Body of pancreas (tissue), 4 donors: ENCODE measurements around the gene RAB6A. TPM values are rescaled to one million over a fixed set of nuclear protein-coding genes. Genes with fewer than 3 reads are reported as not detected.

Source experiments
- ATAC-seq: fragments of 150-250 bp; one replicate; pipeline ENCODE4 v1.9.1; 2016
- DNase-seq, 4 donors: peaks; one replicate each; pipeline ENCODE4 v3.0.0-alpha.2; 2019
- H3K27ac ChIP-seq, 4 donors: fragments of 200-600 bp; sonication (generic); 1 replicate in 3 of 4; 2 replicates in 1 of 4; pipeline versions ENCODE4 v1.5.1 to v1.6.1; 2016 to 2019; ENCODE audit warnings: mild to moderate bottlenecking in 1 of 4, mixed read lengths in 1 of 4, moderate library complexity in 1 of 4
- H3K27me3 ChIP-seq, 2 donors: fragments of 200-600 bp; sonication (generic); one replicate each; pipeline ENCODE4 v1.6.0; 2016; ENCODE audit warnings: mild to moderate bottlenecking in 1 of 2
- H3K36me3 ChIP-seq, 2 donors: fragments of 200-600 bp; sonication (generic); replicated peaks in 1 of 2; 2 replicates each; pipeline ENCODE4 v1.5.1; 2016; ENCODE audit warnings: low read depth in 2 of 2; ENCODE audit not compliant: insufficient read depth in 1 of 2
- H3K4me1 ChIP-seq: fragments of 200-600 bp; sonication (generic); one replicate; pipeline ENCODE4 v1.6.0; 2016
- H3K4me3 ChIP-seq, 2 donors: fragments of 200-600 bp; sonication (generic); 1 replicate in 1 of 2; 2 replicates in 1 of 2; pipeline ENCODE4 v1.5.1; 2016 to 2019
- H3K9me3 ChIP-seq, 3 donors: fragments of 200-600 bp; sonication (generic); 1 replicate in 2 of 3; 2 replicates in 1 of 3; pipeline ENCODE4 v1.5.1; 2016
- POLR2A ChIP-seq, 3 donors: fragments of 450-650 bp; IDR thresholded peaks; one replicate each; pipeline ENCODE4 v1.6.1; 2016; ENCODE audit warnings: antibody characterized with exemption in 3 of 3, mild to moderate bottlenecking in 2 of 3
- WGBS, 2 donors: methylation state at CpG; one replicate each; pipeline ENCODE4 v1.1.5; 2017; 5-methylcytosine and 5-hydroxymethylcytosine counted together
- intact Hi-C: fragments of 100-400 bp; cut with DNase I; formaldehyde crosslinking; loops from one replicate; pipeline ENCODE4 v1.15.1; 2023
- total RNA-seq, 2 donors: library from RNA; depleted of rRNA; stranded (reverse); fragments of >200 nt; gene quantifications; one replicate each; pipeline ENCODE4 v1.1.0, GENCODE V29; 2016
- TF ChIP-seq, protein P1 (sequence below), 7 experiments: fragments of 450-650 bp in 4 of 7; fragments of 200-600 bp in 3 of 7; sonication (generic) in 3 of 7; IDR thresholded peaks; one replicate each; pipeline ENCODE4 v1.5.1; 2016 to 2019; ENCODE audit warnings: antibody characterized with exemption in 7 of 7

RAB6A gene
- total RNA-seq: 10 to 100 TPM; 54.5 to 92.0 TPM

GRCh38 chr11:73760679-73761402 is at the start of gene RAB6A:
Gene RAB6A (minus strand): TSS chr11:73761074. CDS start chr11:73760635, 439 bp downstream.
- Histone ChIP-seq H3K27me3 (no peaks in the 10 kb centered on the region), H3K9me3 (no peaks in the 10 kb centered on the region), H3K36me3 (no peaks in the 10 kb centered on the region), H3K27ac (peak within 1 kb of the TSS; percentile 90 to 99 (median 98)), H3K4me1 (peaks cover 23% of the 10 kb centered on the region), H3K4me3 (peak within 1 kb of the TSS; percentile 75 to 99)
- DNase-seq (peak; percentile 100), ATAC-seq (peak; percentile 95)
- peak; percentile 96 for TF ChIP-seq POLR2A (IDR thresholded peaks at IDR 0.05)
- TF ChIP-seq, protein P1, sequence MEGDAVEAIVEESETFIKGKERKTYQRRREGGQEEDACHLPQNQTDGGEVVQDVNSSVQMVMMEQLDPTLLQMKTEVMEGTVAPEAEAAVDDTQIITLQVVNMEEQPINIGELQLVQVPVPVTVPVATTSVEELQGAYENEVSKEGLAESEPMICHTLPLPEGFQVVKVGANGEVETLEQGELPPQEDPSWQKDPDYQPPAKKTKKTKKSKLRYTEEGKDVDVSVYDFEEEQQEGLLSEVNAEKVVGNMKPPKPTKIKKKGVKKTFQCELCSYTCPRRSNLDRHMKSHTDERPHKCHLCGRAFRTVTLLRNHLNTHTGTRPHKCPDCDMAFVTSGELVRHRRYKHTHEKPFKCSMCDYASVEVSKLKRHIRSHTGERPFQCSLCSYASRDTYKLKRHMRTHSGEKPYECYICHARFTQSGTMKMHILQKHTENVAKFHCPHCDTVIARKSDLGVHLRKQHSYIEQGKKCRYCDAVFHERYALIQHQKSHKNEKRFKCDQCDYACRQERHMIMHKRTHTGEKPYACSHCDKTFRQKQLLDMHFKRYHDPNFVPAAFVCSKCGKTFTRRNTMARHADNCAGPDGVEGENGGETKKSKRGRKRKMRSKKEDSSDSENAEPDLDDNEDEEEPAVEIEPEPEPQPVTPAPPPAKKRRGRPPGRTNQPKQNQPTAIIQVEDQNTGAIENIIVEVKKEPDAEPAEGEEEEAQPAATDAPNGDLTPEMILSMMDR (IDR thresholded peaks at IDR 0.05): peak in 5 of 7 experiments; percentile 16 to 76 (median 58)
- intact Hi-C loops: no loop called here
- 0 to 4% methylated on average over 4 to 73 of the region's 74 CpGs for WGBS, 2 donors

DNA sequence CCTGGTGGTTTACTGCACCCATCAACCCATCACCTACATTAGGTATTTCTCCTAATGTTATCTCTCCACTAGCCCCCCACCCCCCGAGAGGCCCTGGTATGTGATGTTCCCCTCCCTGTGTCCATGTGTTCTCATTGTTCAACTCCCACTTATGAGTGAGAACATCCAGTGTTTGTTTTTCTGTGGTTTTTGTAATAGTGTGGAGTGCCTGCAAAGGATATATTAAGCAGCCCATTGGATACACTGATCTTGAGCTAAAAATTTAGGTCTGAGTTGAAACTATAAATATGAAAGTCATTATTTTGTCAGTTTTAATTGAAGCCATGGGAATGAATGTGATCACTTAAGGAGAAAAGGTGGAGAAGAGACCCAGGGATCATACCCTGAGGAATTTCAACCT is 49.8 kb upstream of the RAB6A start:
- Histone ChIP-seq H3K4me3 (no peak overlapping the region), H3K4me1 (no peaks in the 10 kb centered on the region), H3K36me3 (peaks cover 0 to 3% of the 10 kb centered on the region in 2 donors), H3K27me3 (no peaks in the 10 kb centered on the region), H3K9me3 (no peaks in the 10 kb centered on the region), H3K27ac (no peak overlapping the region)
- DNase-seq: no peak
- no peak for TF ChIP-seq POLR2A (IDR thresholded peaks at IDR 0.05)
- TF ChIP-seq, protein P1 (IDR thresholded peaks at IDR 0.05): no peak
- no peak for ATAC-seq
- intact Hi-C loops: no loop called here
- WGBS, 2 donors: 92 to 100% methylated on average over 1 of the region's 1 CpG

GRCh38 chr11:73808052-73808451 is 47.2 kb upstream of the RAB6A start:
- H3K27me3 ChIP-seq: no peaks in the 10 kb centered on the region
- DNase-seq: no peak
- ATAC-seq: no peak
- WGBS, 2 donors: 58 to 63% methylated on average over 1 of the region's 1 CpG
- H3K4me3 ChIP-seq: no peak overlapping the region
- TF ChIP-seq, protein P1 (IDR thresholded peaks at IDR 0.05): no peak
- TF ChIP-seq POLR2A (IDR thresholded peaks at IDR 0.05): no peak
- H3K27ac ChIP-seq: no peak overlapping the region
- H3K9me3 ChIP-seq: no peaks in the 10 kb centered on the region
- intact Hi-C loops: no loop called here
- H3K36me3 ChIP-seq: peaks cover 0 to 3% of the 10 kb centered on the region in 2 donors
- no peaks in the 10 kb centered on the region for H3K4me1 ChIP-seq

DNA sequence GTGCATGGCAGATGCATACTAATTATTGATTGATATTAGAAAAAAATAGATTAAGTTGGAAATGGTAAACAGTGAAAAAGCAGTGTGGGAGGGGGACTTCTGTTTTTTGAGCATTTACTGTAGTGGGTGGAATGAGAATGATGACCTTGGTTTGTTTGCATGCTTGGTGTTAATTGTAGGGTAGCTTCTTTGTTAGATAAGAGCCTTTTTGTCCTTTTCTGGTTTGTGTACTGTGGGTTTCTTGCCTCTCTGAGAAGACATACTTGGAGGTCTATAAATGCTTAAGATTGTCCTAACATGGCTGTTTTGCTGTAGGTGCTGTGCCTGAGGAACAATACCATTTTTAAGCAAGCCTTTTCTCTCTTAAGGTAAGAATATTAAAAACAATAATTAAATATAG is 43.8 kb upstream of the RAB6A start:
- H3K27ac ChIP-seq: no peak overlapping the region
- ATAC-seq (no peak), DNase-seq (no peak)
- no peaks in the 10 kb centered on the region for H3K27me3 ChIP-seq
- intact Hi-C loops: no loop called here
- no peak overlapping the region for H3K4me3 ChIP-seq
- H3K36me3 ChIP-seq: peaks cover 0 to 3% of the 10 kb centered on the region in 2 donors
- H3K9me3 ChIP-seq: no peaks in the 10 kb centered on the region
- H3K4me1 ChIP-seq: no peaks in the 10 kb centered on the region
- TF ChIP-seq, protein P1 (IDR thresholded peaks at IDR 0.05): no peak
- no peak for TF ChIP-seq POLR2A (IDR thresholded peaks at IDR 0.05)

DNA sequence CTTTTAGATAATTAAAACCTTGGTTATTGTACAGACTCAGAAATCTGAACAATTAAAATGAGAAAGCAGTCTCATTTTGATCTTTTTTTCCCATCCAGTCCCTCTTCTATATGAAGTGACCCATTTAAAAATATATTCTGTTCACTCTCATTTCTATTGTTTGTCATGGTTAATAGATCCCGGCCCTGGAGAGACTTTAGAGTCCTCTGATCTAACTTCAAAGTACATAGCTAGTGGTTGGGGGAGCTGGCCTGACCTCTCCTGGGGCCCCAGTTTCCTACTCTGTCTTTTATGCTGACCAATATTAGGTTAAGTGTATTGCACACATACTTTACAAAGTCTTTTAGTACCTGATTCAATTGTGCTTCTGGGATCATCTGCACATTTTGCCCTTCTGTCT is 40.3 kb upstream of the RAB6A start:
- 59 to 65% methylated on average over 1 of the region's 1 CpG for WGBS, 2 donors
- Histone ChIP-seq H3K4me3 (no peak overlapping the region), H3K27ac (no peak overlapping the region), H3K27me3 (no peaks in the 10 kb centered on the region), H3K4me1 (peaks cover 7% of the 10 kb centered on the region), H3K36me3 (no peaks in the 10 kb centered on the region), H3K9me3 (no peaks in the 10 kb centered on the region)
- intact Hi-C loops: no loop called here
- TF ChIP-seq POLR2A (IDR thresholded peaks at IDR 0.05): no peak
- TF ChIP-seq, protein P1 (IDR thresholded peaks at IDR 0.05): no peak
- ATAC-seq (no peak), DNase-seq (no peak)
